ENCODE measurements around the gene C1QTNF8.
A peak's percentile ranks its signal among the peaks of the same experiment; 100 is the strongest.
"Not testable (repeated sequence)": the region's sequence is repeated elsewhere in the genome, so short reads cannot be mapped to it uniquely, and the experiment has no call there.

The C1QTNF8 gene

DNA sequence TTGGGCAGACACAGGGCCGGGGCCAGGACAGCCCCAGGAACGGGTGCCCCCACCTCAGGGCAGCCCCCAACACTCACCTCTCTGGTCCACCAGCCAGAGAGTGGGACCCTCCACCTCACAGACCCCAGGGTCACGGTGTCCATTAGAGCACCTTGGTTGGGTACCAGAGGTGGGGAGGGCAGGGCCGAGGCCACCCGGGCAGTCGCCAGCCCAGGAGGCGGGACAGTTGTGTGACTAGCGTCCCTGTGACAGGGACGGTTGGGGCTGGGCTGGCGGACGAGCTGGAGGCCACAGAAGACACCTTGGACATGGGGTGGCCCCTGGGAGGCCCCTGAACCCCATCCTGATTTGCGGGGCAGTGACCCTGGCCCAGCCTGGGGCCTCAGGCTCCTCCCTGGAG is 11.7 kb upstream of the C1QTNF8 start:
- no peak for DNase-seq

DNA sequence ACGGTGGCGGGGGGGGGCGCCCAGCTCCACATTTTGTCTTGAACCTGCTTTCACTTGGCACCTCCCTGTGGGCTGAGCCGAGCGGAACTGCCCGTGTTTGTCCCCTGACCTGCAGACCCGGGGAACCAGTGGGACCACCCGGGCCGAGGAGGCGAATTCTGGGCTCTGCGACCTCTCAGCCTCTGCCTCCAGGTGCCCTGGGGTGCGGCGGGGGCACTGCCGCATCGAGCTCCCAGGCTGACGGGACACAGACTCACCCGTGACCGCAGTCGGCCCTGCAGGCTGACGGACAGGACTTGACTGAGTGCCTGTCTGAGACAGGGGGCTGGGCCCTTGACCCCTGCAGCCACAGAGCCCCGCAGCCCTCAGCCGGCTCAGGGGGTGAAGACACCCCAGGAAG is 11.1 kb upstream of the C1QTNF8 start:
- DNase-seq, result no peak

DNA sequence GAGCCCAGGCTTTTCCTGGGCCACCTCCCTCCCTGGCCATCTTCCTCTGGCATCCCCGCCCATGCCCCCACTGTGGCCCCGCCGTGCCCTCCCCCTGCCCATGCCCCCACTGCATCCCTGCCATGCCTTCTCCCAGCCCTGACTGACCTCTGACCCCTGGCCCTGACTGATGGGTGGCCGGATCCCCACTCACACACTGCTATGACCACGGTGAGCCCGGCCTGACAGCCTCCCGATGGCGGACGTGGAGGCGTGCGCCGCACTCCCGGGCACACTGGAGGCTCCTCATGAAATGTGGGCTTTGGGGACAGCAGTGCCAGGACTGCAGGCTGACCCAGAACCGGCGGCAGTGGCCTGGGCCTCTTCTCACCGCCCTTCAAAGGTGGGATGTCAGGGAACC is 10.6 kb upstream of the C1QTNF8 start:
- no peak for DNase-seq

DNA sequence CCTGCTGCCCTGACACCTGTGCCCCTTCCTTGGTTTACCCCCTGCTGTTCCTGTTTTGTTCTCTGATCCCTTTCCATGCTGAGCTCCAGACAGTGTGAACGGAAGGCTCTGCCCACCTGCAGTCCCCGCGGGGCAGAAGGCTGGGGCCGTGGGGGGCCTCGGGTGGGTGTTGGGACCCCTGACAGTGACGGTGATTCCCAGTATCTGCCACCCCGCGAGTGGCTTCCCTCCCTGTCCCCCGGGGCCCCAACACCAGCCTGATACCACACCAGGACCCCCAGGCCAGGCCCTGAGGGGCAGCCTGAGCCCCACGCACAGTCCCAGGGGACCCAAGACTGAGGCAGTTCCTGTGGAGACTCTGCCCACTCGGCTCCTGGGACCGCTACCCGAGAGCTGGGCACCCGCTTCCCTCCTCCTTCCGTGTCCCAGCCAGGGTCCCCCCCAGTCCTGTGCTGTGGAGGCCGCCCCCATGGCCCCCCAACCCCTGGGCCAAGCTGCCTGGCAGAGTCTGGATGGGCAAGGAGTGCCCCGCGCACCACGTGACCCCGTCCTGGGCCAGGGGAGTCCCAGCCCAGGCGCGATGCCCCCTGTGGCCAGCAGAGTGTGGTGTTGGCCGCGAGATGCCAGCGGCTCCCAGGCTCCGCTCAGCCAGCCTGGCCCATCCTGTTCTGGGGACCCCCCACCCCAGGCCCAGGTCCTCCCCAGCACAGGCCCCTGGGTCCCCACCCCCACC is 10.0 kb upstream of the C1QTNF8 start:
- peak; percentile 48 to 50 for DNase-seq

DNA sequence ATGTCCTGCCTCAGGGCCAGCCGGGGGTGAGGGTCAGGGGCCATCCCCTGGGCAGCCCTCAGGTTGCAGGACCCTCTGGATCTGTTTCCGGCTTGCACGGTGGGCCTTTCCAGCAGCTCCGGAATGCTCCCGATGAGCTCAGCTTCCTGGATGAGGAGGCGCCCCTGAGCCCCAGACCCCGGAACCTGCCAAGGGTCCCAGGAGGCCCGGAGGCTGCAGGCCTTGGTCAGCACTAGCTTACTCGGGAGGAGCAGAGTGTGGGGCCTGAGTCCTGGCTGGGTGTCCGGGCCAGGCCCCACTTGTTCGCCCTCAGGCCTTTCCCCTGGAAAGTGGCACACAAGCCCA is 7.6 kb upstream of the C1QTNF8 start:
- DNase-seq, result no peak

DNA sequence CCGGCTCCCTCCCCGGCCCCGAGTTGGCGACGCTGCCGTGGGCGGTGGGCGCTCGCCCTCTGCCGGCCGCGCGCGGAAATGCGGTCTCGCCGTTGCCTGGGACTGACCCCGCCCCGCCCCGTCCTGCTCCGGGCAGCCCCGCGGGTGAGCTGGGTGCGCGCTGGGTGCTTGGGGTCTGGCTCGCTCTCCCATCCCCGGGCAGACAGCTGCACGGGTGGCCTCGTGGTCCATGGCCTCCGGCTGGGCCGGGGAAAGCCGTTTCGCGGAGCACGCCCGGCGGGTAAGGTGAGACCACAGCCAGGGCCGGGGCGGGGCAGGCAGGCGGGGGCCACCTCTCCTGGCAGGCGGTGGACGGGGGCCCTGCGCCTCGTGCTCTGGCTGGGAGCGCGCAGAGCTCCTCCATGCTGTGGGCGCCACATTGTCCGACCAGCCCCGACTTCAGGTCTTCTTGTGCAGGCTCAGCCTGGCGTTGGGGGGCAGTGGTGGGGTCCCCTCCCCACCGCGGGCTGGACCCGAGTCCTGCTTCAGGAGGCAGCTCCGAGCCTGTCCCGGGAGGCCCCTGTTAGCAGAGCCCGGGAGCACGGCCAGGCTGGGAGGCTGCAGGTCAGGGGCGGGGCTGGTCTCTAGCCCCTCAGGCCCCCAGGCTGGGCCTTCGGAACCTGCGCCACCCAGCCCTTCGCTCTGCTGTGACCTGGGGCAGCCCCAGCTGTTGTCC is 7.0 kb upstream of the C1QTNF8 start:
- peak; percentile 68 to 84 for DNase-seq

DNA sequence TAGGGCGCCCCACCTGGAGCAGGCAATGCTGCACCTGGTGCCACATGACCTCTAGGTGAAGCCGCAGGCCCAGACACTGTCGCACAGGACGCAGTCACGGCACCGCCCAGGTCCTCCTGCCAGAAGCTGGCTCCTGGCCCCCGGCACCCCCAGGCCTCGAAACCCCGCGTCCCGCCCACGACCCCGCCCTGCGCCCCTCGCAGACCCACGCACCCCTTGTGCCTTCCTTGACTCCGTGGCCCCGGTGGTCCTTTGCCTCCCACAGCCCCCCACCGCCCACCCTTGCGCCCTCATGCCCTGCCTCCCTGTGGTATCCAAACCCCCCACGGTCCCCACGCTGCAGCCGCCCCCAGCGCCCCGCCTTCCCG is 6.3 kb upstream of the C1QTNF8 start:
- DNase-seq, result no peak

DNA sequence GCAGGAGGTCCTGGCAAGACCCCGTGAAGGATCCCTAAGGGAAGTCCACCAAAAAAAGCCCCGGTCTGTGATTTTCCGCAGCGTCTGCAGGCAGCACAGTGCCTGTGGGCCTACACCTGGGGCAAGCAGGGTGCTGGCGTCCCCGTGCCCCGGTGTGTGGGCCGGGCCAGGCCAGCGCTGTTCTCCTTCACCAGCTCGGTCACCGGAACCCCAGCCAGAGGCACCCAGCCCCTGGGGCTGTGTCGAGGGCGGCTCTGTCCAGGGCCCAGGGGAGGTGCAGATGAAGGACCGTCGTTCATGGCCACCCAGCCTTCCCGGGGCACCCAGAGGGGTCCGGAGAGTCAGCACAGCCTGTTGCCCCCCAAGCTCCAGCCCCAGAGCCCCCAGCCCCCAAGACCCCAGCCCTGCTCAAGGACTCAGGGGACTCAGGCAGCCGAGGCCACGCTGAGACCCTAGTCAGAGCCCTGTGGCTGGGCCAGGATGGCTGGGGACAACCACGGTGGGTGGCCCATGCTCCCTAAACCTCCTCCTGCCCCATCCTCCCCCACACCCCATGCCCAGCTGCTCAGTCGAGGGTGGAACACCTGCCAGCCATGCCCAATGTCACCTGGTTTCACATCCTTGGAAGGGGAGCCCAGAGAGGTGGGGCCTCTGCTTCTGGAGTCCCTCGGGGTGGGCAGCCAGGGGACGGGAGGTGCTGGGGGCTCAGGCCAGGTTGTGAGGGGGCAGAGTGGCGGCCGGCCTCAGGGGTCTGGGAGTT is 5.7 kb upstream of the C1QTNF8 start:
- no peak for DNase-seq

DNA sequence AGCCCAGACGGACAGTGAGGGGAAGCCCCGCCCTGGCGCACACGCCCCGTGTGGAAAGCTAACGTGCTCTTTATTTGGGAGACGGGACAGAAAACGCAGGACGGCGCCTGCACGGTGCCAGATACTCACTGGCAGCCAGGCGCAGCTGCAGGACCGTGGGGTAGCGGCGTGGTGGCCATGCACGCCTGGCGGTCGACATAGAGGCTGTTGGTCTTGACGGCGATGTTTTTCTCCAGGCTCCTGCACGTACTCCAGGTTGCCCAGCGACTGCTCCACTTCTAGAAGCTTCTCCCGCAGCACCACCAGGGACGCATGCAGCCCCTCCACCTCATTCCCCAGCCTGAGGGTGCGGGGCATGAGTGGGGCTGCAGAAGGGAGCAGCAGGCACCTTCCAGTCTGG is 5.1 kb upstream of the C1QTNF8 start:
- DNase-seq, result no peak

DNA sequence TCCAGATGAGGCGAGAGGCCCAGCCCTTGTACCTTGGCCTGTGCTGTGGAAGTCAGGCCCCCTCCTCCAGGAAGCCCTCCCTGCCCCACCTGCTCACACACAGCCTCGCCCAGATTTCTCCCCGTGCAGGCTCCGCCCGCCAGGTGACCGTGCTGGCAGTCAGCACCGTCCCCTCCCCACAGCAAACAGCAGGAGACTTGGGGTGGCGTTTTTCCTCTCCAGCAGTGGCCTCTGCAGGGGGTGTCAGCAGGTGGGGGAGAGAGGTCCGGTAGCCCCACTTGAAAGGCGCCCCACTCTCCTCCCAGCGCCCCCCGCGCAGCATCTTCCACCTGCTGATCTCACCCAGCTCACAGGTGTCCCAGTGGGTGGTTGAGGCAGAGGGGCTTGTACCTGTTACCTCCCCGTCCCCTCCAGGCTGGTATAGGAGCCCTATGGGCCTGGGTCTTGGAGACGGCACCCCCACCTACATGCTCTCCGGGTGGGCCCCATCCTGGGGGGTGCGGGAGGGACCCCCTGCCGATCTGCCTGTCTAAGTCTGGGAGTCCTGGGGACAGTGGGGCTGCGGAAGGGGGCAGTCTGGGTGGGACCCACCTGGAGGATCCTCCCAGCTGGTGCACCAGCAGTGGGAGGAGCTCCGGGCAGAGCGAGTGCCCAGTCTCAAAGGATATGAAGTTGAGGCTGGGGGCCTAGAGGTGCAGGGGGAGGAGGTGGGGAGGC is 4.2 kb upstream of the C1QTNF8 start:
- DNase-seq, result no peak

DNA sequence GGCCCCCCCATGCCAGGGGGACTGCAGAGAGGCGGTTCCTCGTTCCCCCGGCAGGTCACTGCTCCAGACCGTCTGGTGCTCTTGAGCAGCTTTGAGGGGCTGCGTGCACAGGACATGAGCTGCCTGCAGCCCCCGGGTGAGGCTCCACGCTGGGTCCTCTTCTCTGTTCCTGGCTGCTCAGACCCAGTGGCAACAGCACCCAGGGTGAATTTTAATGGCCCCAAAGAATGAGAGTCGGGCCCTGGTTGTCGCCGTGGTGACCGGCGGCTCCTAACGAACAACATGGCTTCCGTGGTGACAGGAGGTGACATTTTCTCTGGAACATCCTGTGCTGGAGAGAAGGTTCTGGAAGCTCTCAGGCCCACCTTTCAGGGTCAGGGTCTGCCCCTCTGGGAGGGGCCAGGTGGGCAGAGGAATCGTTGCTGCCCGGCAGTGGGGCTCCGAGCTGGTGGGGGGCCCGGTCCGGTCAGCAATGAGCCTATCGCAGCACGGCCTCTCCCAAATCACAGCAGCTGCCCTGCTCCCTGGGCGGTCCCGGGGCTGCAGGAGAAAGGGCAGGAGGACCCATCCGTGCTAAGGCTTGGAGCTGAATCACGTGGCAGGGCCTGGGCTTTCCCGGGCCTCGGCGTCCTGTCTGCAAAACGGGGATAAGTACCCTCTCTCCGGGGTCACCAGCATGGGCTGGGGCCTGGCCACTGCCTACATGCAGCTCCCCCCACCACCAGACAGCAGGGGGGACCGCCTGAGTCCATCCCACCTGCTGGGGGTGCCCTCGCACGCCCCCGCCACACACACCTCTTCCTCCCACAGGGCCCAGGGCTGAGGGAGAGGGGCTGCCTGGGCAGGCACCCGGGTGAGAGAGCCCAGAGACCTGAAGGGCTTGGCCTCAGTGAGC is 3.4 kb upstream of the C1QTNF8 start:
- DNase-seq, result no peak

DNA sequence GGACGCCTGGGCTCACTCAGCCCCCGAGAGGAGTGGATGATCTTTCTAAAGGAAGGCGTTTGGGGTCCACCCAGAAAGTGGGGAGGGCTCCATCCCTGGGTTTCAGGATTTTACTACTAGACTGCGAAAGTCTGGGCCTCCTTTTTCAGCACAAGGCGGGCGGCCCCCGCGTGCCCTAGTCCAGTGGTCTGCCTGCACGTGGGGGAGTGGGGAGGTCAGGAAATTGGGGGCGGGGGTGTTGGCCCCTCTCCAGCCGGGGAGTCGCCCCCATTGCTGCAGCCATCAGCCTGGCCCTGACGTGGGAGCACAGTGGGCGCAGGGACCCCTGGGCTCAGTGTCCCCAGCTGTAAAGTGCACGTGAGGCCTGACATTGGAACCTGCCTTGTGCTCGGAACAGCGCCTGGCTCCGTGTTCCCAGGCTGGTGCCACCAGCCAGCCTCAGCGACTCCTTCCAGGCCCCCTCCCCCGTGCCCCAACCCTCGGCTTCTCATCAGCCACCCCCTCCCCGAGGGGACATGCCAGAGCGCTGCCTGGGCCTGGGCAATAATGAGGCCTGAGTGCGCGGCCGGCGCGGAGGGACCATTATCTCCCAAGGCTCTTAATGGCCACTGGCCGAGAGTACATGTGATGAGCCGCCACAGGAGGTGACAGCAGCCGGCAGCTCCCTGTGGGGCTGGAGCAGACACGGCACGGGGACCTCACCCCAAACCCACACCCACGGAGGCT is 2.4 kb upstream of the C1QTNF8 start:
- DNase-seq, result no peak

DNA sequence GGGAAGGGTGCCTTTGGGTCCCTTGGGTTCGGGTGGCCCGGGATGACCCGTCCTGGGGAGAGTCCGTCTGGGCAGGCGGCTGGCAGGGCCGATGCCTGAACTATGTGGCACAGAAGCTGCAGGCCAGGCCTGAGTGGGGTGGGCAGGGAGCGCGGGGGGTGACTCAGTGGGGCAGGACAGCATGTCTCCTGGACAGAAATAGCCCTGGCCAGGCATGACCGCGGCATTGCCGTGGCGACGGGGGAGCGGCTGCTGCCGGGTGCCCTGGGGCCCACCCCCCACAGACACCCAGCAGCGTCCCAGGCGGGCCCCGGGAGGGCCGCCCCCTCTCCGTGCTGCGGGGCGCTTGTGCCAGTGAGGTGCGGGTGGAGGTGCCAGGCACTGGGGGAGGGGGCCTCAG is 1.8 kb upstream of the C1QTNF8 start:
- DNase-seq, result no peak

DNA sequence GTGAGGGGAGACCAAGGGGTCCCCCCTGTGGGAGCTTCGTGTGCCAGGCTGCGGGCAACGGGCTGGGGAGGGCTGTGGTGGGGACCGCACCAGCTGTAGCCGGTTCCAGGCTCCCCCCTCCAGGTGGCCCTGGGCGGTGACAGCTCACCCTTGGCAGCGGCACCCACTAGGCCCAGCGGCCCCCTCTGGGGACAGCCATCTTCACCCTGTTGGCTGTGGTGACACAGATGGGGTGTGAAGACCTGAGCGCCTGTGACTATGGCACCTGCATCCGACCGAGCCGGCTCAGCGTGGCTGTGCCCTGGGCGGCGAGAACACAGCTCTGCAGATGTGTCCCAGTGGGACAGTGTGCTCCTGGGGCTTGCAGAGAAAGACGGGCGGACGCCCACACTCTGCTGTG is 1.1 kb upstream of the C1QTNF8 start:
- DNase-seq, result no peak

DNA sequence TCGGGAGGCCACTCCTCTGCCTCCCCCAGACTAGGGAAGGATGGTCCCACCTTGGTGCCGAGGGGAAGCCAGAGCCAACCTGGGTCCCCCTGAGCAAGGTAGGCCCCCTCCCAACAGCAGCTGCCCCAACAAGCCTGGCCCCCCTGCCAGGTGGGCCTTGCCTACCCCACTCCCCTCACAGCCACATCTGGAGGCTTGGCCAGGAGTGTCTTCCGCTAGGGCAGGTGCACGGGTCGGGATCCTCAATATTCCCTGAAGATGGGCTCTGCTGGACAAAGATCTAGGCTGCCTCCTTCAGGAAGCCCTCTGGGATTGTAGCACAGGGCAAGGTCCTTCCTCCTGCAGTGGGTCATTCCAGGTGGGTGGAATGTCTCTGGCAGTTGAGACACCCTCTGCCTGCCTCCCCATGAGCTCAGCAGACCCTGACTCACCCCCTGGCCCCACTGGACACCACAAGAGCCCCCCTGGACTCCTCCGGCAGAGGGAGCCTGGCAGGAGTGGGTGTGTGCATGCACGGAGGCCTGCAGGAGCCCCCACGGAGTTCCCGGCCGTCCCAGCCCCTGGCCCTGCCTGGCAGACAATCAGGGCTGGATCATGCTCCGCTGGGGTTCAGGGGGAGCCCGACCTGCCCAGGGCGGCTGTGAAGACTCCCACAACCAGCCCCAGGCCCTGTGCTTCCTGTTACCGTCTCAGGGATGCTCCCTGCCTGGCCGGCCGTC is 435 bp downstream of the C1QTNF8 start:
- DNase-seq, result no peak

DNA sequence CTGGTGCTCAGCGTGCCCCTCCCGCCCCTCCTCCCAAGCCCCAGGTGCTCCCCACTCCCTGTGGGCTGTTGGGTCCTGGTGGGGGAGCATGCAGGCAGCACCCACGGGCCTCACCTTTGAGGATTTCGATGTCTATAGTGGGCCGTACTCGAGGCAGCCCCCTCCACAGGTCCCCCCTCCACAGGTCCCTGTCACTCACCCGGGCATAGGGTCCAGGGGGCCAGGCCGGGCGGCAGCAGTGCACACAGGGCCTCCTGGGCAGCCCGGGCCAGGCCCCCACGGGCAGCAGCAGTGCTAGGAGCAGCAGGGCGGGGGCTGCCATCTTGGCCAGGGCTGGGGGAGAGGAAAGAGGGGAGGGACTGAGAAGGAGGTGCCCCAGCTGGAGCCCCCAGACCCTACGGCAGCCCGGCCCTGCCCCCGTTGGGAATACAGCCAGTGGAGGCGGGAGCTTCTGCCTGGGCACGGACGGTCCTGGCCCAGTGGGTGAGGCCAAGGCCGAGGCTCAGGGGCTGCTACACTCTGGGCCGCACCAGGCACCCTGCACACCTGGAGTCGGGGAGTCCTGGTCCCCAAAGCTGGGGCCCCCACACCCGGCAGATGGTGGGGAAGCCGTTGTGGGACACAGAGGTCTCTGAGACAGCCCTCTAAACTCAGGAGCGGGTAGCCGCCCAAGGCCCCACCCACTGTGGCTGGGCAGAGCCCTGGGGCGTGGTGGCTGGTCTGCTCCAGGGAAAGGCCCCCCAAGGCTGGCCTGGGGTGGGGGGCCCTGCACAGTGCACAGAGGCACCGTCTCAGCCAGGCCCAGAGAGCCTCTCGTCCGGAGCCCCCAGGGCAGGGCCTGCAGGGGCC is 1.2 kb downstream of the C1QTNF8 start:
- DNase-seq, result no peak

DNA sequence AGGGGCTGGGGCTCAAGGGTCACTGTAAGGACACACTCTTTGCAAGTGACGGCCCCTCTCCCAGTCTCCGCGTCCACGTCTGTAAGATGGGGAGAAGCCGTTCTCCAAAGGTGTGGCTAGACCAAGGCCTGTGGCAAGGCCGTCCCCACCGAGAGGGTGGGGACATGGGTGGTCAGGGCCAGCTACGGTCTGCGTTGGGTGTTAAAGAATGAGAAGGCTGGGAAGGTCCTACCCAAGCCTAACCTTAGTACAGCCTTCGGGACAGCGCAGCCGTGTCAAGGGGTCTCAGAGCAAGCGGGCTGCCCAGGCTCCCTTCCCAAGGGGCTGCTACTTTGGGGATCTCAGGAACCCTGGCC is 1.9 kb downstream of the C1QTNF8 start:
- DNase-seq, result no peak

DNA sequence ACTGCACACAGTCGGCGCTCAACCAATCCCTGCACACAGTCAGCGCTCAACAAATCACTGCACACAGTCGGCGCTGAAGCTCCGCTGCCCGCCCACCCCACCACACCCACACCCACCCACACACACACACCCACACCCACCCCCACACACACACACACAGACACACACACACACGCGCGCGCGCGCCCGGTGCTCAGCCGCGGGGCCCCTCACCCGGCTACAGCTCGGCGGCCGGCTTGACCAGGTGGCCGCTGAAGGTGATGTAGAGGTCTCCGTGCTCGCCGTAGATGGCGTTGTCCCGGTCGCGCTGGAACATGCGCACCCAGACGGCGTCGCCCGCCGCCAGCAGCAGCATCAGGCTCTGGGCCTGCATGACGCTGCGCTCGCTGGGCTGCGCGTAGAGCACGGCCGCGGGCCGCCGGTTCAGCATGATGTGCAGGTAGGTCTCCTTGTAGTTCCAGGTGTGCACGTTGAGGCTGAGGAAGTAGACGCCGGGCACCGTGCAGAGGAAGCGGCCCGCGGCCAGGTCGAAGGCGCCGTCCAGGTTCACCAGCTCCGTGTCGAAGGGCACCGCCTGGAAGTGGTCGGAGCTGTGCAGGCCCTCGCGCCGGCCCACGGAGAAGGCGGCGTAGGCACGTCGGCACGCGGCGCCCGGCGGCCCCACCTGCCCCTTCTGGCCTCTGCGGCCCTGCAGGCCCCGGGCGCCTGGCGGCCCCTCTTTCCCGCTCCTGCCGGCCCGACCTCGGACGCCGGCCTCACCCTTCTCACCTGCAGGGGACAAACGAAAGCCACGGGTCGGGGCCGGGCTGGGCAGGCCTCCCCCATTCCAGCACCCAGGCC is 2.5 kb downstream of the C1QTNF8 start:
- DNase-seq, result peak in 1 of 2 donors; percentile 24

DNA sequence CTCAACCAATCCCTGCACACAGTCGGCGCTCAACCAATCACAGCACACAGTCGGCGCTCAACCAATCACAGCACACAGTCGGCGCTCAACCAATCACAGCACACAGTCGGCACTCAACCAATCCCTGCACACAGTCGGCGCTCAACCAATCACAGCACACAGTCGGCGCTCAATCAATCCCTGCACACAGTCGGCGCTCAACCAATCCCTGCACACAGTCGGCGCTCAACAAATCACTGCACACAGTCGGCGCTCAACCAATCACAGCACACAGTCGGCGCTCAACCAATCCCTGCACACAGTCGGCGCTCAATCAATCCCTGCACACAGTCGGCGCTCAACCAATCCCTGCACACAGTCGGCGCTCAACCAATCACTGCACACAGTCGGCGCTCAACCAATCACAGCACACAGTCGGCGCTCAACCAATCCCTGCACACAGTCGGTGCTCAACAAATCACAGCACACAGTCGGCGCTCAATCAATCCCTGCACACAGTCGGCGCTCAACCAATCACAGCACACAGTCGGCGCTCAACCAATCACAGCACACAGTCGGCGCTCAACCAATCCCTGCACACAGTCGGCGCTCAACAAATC is 3.3 kb downstream of the C1QTNF8 start:
- not testable (repeated sequence) for DNase-seq

All from stimulated activated CD4-positive, alpha-beta T cell treated with anti-CD3 and anti-CD28 coated beads, Interleukin-2, amount 100 ng/mL, for 48 hours (primary cell).